ENCODE data around the gene STAM. TPM values are rescaled to one million over a fixed set of nuclear protein-coding genes. Genes with fewer than 3 reads are reported as not detected.

STAM gene
- total and polyA plus RNA-seq, 9 of the 15 experiments (the other 6 are each of a cell fraction or from before 2014, with no cell fraction given), result 13.8 to 33.5 (median 26.4) TPM

DNA sequence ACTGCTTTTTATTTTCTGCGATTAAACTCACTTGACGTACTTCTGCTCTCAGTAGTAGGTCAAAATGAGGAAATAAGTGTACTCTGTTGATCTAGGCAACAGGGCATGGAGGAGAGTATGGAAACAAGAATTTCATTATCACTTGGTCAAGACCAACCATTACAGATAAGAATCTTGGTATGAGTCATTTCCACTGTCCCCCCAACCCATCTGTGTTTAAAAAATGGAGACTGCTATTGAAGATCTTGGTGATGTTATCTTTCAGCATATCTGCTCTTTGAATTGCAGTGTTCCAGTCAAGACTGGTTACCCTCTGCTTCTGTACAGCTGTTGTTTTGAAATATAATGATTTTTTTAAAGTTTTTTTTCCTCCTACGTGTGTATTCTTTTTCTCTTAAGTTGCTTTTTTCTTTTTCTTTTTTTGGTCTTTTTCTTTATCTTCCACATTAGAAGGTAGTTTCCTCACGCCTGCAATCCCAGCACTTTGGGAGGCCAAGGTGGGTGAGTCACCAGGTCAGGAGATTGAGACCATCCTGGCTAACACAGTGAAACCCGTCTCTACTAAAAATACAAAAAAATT is 11.7 kb downstream of the STAM start (continued):
- TF ChIP-seq, protein P1, sequence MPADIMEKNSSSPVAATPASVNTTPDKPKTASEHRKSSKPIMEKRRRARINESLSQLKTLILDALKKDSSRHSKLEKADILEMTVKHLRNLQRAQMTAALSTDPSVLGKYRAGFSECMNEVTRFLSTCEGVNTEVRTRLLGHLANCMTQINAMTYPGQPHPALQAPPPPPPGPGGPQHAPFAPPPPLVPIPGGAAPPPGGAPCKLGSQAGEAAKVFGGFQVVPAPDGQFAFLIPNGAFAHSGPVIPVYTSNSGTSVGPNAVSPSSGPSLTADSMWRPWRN (IDR thresholded peaks at IDR 0.05; ENCODE audit: low read depth), result no peak
- TF ChIP-seq RCOR1 (IDR thresholded peaks at IDR 0.05; ENCODE audit: borderline replicate concordance in 1 of 2, low read depth in 2 of 2, low read length in 2 of 2) (peak in 1 of 2 experiments; percentile 39; a peak in 1 of 4 replicates), ASH1L (IDR thresholded peaks at IDR 0.05; ENCODE audit: borderline replicate concordance, low read depth, partially characterized antibody) (peak; percentile 37), ELF1 (tag; IDR thresholded peaks at IDR 0.05) (no peak; the same call in 1 of the 2 replicates), MEF2A (IDR thresholded peaks at IDR 0.05; ENCODE audit: control insufficient read depth, low read depth, low read length) (no peak), NBN (IDR thresholded peaks at IDR 0.05; ENCODE audit: low read depth) (peak; percentile 85), ZNF253 (CRISPR knock-in tag; conservative IDR thresholded peaks at IDR 0.05) (no peak), HSF4 (CRISPR knock-in tag; IDR thresholded peaks at IDR 0.05; ENCODE audit: borderline replicate concordance) (no peak), ZFP30 (CRISPR knock-in tag; IDR thresholded peaks at IDR 0.05; ENCODE audit: borderline replicate concordance) (no peak), MECOM (CRISPR knock-in tag; IDR thresholded peaks at IDR 0.05) (no peak), CBX3 (IDR thresholded peaks at IDR 0.05; ENCODE audit: borderline replicate concordance in 1 of 2, low read length in 2 of 2) (no peak), LEF1 (IDR thresholded peaks at IDR 0.05) (peak; percentile 64; the same call in 1 of the 2 replicates), SETDB1 (IDR thresholded peaks at IDR 0.05; ENCODE audit: low read length) (no peak), CBX8 (IDR thresholded peaks at IDR 0.05; ENCODE audit: borderline replicate concordance, extremely low read depth, low read depth, low read length, poor library complexity, severe bottlenecking) (no peak), CREM (IDR thresholded peaks at IDR 0.05; ENCODE audit: low read depth) (0 out of 2 replicates have a peak, but pooled peaks have one; percentile 9), PURB (CRISPR knock-in tag; IDR thresholded peaks at IDR 0.05; ENCODE audit: low read depth) (no peak), BCOR (IDR thresholded peaks at IDR 0.05) (peak; percentile 41; the same call in 1 of the 2 replicates)
- TF ChIP-seq, protein P2, sequence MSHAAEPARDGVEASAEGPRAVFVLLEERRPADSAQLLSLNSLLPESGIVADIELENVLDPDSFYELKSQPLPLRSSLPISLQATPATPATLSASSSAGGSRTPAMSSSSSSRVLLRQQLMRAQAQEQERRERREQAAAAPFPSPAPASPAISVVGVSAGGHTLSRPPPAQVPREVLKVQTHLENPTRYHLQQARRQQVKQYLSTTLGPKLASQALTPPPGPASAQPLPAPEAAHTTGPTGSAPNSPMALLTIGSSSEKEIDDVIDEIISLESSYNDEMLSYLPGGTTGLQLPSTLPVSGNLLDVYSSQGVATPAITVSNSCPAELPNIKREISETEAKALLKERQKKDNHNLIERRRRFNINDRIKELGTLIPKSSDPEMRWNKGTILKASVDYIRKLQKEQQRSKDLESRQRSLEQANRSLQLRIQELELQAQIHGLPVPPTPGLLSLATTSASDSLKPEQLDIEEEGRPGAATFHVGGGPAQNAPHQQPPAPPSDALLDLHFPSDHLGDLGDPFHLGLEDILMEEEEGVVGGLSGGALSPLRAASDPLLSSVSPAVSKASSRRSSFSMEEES (CRISPR knock-in tag; IDR thresholded peaks at IDR 0.05), result no peak
- TF ChIP-seq, protein P3, sequence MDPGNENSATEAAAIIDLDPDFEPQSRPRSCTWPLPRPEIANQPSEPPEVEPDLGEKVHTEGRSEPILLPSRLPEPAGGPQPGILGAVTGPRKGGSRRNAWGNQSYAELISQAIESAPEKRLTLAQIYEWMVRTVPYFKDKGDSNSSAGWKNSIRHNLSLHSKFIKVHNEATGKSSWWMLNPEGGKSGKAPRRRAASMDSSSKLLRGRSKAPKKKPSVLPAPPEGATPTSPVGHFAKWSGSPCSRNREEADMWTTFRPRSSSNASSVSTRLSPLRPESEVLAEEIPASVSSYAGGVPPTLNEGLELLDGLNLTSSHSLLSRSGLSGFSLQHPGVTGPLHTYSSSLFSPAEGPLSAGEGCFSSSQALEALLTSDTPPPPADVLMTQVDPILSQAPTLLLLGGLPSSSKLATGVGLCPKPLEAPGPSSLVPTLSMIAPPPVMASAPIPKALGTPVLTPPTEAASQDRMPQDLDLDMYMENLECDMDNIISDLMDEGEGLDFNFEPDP (CRISPR knock-in tag; IDR thresholded peaks at IDR 0.05), result no peak
- TF ChIP-seq, protein P4, sequence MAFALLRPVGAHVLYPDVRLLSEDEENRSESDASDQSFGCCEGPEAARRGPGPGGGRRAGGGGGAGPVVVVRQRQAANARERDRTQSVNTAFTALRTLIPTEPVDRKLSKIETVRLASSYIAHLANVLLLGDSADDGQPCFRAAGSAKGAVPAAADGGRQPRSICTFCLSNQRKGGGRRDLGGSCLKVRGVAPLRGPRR (CRISPR knock-in tag; IDR thresholded peaks at IDR 0.05), result no peak
- TF ChIP-seq, protein P5, sequence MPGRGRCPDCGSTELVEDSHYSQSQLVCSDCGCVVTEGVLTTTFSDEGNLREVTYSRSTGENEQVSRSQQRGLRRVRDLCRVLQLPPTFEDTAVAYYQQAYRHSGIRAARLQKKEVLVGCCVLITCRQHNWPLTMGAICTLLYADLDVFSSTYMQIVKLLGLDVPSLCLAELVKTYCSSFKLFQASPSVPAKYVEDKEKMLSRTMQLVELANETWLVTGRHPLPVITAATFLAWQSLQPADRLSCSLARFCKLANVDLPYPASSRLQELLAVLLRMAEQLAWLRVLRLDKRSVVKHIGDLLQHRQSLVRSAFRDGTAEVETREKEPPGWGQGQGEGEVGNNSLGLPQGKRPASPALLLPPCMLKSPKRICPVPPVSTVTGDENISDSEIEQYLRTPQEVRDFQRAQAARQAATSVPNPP (IDR thresholded peaks at IDR 0.05; ENCODE audit: borderline replicate concordance, insufficient read depth, insufficient read length), result no peak
- TF ChIP-seq, protein P6, sequence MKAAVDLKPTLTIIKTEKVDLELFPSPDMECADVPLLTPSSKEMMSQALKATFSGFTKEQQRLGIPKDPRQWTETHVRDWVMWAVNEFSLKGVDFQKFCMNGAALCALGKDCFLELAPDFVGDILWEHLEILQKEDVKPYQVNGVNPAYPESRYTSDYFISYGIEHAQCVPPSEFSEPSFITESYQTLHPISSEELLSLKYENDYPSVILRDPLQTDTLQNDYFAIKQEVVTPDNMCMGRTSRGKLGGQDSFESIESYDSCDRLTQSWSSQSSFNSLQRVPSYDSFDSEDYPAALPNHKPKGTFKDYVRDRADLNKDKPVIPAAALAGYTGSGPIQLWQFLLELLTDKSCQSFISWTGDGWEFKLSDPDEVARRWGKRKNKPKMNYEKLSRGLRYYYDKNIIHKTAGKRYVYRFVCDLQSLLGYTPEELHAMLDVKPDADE (conservative IDR thresholded peaks at IDR 0.05; ENCODE audit: control insufficient read depth, low read depth, low read length), result no peak
